GM12878 (cell line): ENCODE measurements around the gene DGKB.

Experiments
- MAX ChIP-seq: IDR thresholded peaks from 2 replicates; pipeline ENCODE4 v1.6.1; 2012; ENCODE audit warnings: low read depth, low read length, improper control_type of control experiment
- RBBP5 ChIP-seq: fragments of 200-600 bp; sonication (generic); conservative IDR thresholded peaks from 2 replicates; pipeline ENCODE4 v1.6.1; 2016
- TF ChIP-seq, protein P1 (sequence below), 3 experiments: IDR thresholded peaks in 2 of 3; conservative IDR thresholded peaks in 1 of 3; 2 replicates each; pipeline ENCODE4 v1.5.1; 2011; ENCODE audit warnings: low read depth in 3 of 3, low read length in 3 of 3, mild to moderate bottlenecking in 3 of 3, control low read depth in 2 of 3, moderate library complexity in 2 of 3, inconsistent platforms in 1 of 3, mixed read lengths in 1 of 3; ENCODE audit not compliant: control insufficient read depth in 2 of 3, insufficient read depth in 1 of 3; ENCODE audit errors: extremely low read depth in 1 of 3

DNA sequence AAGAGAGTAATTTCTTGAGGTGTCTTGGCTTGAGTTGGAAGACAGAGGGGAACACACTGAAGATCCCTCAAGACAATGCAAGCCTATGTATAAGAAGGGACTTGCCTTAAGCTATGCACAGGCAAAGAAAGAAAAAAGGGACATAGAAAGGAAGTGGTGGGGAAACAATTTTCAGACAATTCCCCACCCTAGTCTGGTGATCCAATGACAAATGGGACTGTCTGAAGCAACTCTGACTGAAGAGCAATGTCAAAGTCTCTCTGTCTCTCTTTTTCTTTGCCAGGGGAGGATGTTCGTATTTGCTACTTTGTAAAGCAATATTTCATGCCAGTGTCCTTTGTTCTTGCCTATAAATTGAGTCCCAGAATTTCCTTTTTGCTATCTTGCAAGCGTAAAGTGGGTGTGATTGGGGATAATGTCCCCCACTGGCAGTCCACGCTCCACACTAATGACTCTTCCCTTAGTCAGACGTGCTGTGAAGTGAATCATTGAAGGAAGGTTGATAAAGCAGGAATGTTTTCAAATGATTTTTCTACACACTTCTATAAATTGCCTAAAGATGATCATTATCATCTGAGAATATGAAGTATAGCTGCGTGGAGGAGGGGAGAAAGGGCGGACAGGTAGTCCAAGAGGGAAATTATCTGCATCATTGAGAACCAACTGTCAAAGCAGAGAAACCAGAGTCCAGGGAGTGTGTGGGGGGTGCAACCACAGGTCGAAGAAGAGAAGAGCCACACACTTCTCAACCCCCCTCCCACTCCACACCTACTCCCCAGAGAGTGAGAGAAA is 669.3 kb downstream of the DGKB start:
- TF ChIP-seq MAX (no peak), RBBP5 (no peak)
- TF ChIP-seq, protein P1, sequence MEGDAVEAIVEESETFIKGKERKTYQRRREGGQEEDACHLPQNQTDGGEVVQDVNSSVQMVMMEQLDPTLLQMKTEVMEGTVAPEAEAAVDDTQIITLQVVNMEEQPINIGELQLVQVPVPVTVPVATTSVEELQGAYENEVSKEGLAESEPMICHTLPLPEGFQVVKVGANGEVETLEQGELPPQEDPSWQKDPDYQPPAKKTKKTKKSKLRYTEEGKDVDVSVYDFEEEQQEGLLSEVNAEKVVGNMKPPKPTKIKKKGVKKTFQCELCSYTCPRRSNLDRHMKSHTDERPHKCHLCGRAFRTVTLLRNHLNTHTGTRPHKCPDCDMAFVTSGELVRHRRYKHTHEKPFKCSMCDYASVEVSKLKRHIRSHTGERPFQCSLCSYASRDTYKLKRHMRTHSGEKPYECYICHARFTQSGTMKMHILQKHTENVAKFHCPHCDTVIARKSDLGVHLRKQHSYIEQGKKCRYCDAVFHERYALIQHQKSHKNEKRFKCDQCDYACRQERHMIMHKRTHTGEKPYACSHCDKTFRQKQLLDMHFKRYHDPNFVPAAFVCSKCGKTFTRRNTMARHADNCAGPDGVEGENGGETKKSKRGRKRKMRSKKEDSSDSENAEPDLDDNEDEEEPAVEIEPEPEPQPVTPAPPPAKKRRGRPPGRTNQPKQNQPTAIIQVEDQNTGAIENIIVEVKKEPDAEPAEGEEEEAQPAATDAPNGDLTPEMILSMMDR (IDR thresholded peaks at IDR 0.05 in 2 of 3, conservative IDR thresholded peaks at IDR 0.05 in 1 of 3; ENCODE audit: control insufficient read depth in 2 of 3, extremely low read depth in 1 of 3, insufficient read depth in 1 of 3, low read depth in 3 of 3, low read length in 3 of 3) = no peak
